IPS-15b (cell line): ENCODE data around the gene SEZ6L.
A peak's percentile ranks its signal among the peaks of the same experiment; 100 is the strongest.

ENCODE experiments used
- H3K27me3 ChIP-seq: one replicate; pipeline ENCODE4 v1.6.1; 2013; ENCODE audit warnings: low read length; ENCODE audit not compliant: control insufficient read depth, insufficient read depth
- H3K36me3 ChIP-seq: one replicate; pipeline ENCODE4 v1.6.1; 2013; ENCODE audit warnings: low read length; ENCODE audit not compliant: control insufficient read depth, insufficient read depth
- H3K4me1 ChIP-seq: one replicate; pipeline ENCODE4 v1.6.1; 2013; ENCODE audit warnings: mild to moderate bottlenecking, low read length; ENCODE audit not compliant: control insufficient read depth, insufficient read depth
- H3K4me3 ChIP-seq: one replicate; pipeline ENCODE4 v1.5.1; 2013; ENCODE audit warnings: low read depth, low read length
- H3K9ac ChIP-seq: one replicate; pipeline ENCODE4 v1.6.1; 2013; ENCODE audit warnings: low read depth, mild to moderate bottlenecking, low read length
- H3K9me3 ChIP-seq: one replicate; pipeline ENCODE4 v1.6.1; 2013; ENCODE audit warnings: mild to moderate bottlenecking, low read length; ENCODE audit not compliant: control insufficient read depth, insufficient read depth

SEZ6L gene

DNA sequence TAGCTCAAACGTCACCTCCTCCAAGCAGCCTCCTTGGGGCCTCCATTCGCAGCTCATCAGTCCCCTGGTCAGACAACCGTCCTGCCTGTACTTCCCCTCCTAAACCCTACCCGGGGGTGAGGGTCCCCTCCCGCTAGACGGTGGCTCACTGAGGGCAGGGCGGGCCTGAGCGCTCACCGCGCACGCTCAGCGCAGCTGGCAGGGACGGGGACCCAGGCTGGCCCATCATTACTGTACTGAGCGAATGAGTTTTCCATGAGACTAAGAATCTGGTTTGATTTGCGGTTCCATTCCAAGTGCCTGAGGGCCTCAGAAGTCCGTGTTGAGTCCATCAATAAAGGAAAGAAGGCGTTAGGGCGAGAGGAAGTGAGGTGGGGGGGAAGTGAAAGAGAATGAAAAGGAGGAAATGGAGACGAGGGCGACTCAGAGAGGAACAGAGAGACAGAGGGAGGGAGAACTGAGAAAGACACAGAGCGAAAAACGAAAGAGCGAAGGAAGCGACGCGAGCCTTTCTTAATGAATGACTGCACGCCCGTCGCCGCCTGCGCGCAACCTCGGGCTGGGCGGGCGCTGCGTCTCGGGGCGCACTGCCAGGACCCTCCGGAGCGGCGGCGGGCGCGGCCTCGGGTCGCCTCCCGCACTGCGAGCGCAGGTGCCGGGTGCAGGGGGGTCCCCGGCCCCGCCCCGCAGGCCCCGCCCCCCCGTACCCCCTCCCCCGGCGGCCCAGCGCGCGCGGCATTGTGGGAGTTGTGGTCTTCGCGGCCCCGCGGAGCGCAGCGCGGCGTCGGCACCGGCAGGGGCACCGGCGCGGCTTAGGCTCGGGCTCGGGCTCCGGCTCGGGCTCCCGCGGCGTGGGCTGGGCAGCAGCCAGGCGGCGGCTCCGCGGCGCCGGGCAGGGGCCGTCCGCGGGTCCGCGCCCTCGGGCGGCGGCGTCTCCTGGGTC lies 259.5 kb downstream of the SEZ6L start, which contains the start of gene ASPHD2:
TSS of gene ASPHD2 (plus strand) at position 746 of the 943 bp plus-strand sequence. CDS start 4,356 bp downstream, outside the sequence.
- H3K9ac ChIP-seq = peak within 1 kb of the TSS; percentile 70

DNA sequence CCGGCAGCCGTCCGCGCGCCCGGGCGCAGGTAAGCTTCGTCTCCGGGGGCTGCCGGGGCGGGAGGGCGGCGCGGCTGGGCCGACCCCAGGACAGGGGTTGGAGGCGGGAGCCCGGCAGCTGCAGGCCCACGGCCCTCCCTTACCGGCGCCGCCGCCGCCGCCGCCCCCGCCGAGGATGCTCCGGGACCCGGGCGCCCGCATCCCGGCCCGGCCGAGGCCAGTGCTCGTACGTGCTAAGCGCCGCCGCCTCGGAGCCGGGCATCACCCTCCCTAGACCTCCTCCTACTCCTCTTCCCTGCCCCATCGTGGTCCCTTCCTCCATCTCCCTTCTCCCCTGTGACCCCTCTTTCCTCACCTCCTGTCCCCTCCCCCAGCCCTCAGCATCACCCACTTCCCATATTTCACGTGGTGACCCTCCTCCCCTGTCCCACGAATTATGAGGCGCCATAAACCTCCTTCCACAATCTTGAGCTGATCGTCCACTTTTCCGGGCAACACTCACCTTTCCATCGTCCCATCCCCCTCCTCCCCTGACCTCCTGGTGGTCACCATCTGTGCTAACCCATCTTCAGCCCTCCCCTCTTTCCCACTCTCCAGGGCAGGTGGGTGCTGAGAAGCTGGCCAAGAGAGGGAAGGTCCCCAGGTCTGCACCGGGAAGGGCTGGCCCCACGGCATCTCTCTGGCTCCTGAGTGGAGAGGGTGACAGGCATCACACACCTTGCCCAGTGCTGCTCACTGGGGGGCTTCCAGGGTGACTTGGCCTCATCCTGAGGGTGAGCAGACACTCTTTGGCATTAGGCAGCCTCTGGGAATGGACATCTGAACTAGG lies 260.4 kb downstream of the SEZ6L start:
- Histone ChIP-seq H3K27me3 (peaks cover 32% of the 10 kb centered on the region), H3K36me3 (peaks cover 9% of the 10 kb centered on the region), H3K9ac (peak overlapping the region; percentile 4), H3K4me1 (no peaks in the 10 kb centered on the region), H3K4me3 (peak overlapping the region; percentile 85), H3K9me3 (no peaks in the 10 kb centered on the region)

More for the DNA sequence above, 259.5 kb downstream of the SEZ6L start, which contains the start of gene ASPHD2:
- Histone ChIP-seq H3K9me3 (no peaks in the 10 kb centered on the region), H3K4me1 (no peaks in the 10 kb centered on the region), H3K27me3 (peaks cover 32% of the 10 kb centered on the region), H3K36me3 (peaks cover 3% of the 10 kb centered on the region), H3K4me3 (peak within 1 kb of the TSS; percentile 93)

DNA sequence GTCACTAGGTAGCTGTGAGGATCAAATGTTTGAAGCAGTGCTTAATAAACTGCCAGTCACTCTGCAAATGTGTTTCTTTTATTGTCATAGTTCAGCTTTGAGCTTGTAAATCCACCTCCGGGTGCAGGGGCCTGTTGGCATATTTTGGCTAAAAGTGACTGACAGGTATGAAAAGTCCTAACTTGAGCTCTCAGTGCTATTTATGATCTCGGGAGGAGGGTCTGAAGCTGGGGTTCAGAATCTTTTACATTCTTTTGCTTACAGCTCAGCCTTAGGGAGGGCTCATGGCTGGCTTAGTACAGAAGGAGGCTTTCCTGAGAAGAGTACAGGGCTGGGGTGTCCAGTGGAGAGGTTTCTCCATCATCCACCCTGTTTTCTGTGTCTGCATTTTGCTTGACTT lies 261.3 kb downstream of the SEZ6L start:
- no peak overlapping the region for H3K9ac ChIP-seq
- H3K27me3 ChIP-seq = peaks cover 32% of the 10 kb centered on the region
- no peaks in the 10 kb centered on the region for H3K4me1 ChIP-seq

DNA sequence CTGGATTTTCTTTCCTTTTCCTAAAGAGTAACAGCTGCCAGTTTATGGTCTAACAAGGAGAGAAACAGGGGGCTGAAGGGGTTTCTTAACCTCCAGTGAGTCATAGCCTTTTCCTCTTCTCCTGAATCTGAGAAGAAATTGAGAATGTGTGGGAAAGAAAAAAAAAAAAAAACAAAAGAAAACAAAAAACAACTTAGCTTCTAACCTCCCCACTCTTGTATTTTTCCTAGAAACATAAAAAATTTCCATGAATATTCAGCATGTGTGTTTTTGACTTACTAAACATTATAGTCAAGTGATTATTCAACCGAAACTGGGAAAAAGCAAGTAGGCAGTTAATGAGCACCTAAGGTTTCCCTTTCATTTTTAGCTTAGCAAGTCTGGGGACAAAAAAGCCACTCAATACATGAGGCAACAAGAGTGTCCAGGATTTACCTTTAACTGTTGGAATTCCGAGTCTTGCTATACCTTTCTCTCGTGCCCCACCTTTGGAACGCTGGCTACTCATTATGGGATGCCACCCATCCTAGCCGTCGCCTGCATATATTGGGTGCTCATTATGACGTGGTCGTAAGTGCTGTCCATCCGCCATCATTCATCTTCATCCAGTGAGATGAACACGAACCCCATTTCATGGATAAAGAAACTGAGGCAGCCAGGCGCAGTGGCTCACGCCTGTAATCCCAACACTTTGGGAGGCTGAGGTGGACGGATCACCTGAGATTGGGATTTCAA lies 262.2 kb downstream of the SEZ6L start:
- no peaks in the 10 kb centered on the region for H3K9me3 ChIP-seq
- no peaks in the 10 kb centered on the region for H3K4me1 ChIP-seq
- H3K9ac ChIP-seq = no peak overlapping the region
- H3K27me3 ChIP-seq = peaks cover 27% of the 10 kb centered on the region
- H3K4me3 ChIP-seq = no peak overlapping the region
- peaks cover 13% of the 10 kb centered on the region for H3K36me3 ChIP-seq

More for the DNA sequence above, 261.3 kb downstream of the SEZ6L start:
- Histone ChIP-seq H3K36me3 (peaks cover 13% of the 10 kb centered on the region), H3K4me3 (no peak overlapping the region), H3K9me3 (no peaks in the 10 kb centered on the region)

DNA sequence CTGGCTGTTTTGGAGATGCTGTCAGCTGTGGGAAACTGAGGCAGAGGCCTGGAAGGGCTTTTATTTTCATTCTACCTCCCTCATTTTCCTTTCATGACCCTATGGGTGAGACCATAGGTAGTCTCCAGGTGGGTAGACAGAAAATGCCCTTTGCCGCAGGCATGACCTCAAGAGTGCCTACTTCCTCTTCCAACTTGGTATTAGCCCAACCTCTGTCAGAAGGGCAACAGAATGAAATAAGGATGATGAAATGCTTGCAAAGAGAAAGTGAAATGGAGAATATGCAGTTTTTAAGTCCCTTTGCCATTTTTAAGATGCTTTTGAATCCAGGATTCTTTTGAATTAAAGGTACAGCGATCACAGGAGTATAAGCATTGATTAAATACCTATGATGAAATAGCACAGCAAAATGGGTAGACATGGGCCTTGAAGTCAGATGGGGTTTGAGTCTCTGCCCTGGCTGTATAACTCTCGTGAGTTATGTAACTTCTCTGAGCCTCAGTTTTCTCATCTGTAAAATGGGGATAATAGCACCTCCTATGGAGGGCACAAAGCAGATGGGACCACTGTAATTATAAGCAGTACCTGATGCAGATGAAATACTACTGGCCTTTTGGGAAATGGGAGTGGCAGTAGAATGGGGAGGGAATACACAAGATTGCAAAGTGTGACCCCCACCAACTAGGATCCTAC lies 263.5 kb downstream of the SEZ6L start:
- H3K4me3 ChIP-seq = no peak overlapping the region
- no peaks in the 10 kb centered on the region for H3K9me3 ChIP-seq
- H3K4me1 ChIP-seq = no peaks in the 10 kb centered on the region
- no peak overlapping the region for H3K9ac ChIP-seq
- H3K27me3 ChIP-seq = peaks cover 17% of the 10 kb centered on the region
- peaks cover 13% of the 10 kb centered on the region for H3K36me3 ChIP-seq
